Tibial nerve (tissue), 4 donors: ENCODE measurements around the gene CDKN1A. TPM values are rescaled to one million over a fixed set of nuclear protein-coding genes. Genes with fewer than 3 reads are reported as not detected.

Experiments
- DNase-seq, 2 donors: peaks; one replicate each; pipeline ENCODE4 v3.0.0-alpha.2; 2019; ENCODE audit warnings: low spot score in 2 of 2
- H3K27ac ChIP-seq, 4 donors: fragments of 200-600 bp; sonication (generic) in 3 of 4; one replicate each; pipeline ENCODE4 v1.5.1; 2017 to 2019; ENCODE audit warnings: mild to moderate bottlenecking in 1 of 4
- H3K27me3 ChIP-seq, 2 donors: fragments of 200-600 bp; sonication (generic) in 1 of 2; one replicate each; pipeline versions ENCODE4 v1.5.1 to v1.6.0; 2017 to 2019
- H3K36me3 ChIP-seq, 3 donors: fragments of 200-600 bp; sonication (generic); one replicate each; pipeline ENCODE4 v1.5.1; 2018 to 2019
- H3K4me1 ChIP-seq, 4 donors: fragments of 200-600 bp; sonication (generic) in 3 of 4; one replicate each; pipeline ENCODE4 v1.5.1; 2017 to 2019
- H3K4me3 ChIP-seq, 4 donors: fragments of 200-600 bp; sonication (generic) in 3 of 4; one replicate each; pipeline ENCODE4 v1.5.1; 2017 to 2019; ENCODE audit warnings: mild to moderate bottlenecking in 1 of 4, moderate library complexity in 1 of 4
- H3K9me3 ChIP-seq, 4 donors: fragments of 200-600 bp; sonication (generic) in 3 of 4; one replicate each; pipeline ENCODE4 v1.5.1; 2017 to 2019
- CTCF ChIP-seq, 5 experiments: fragments of 200-600 bp in 3 of 5; fragments of 450-650 bp in 2 of 5; sonication (generic) in 3 of 5; IDR thresholded peaks; one replicate each; pipeline ENCODE4 v1.5.1; 2016 to 2019; ENCODE audit warnings: antibody characterized with exemption in 5 of 5, mild to moderate bottlenecking in 3 of 5, moderate library complexity in 2 of 5
- EP300 ChIP-seq, 2 donors: sonication (generic); formaldehyde crosslinking; IDR thresholded peaks; one replicate each; pipeline ENCODE4 v1.6.1; 2017; ENCODE audit warnings: antibody characterized with exemption in 2 of 2, mild to moderate bottlenecking in 1 of 2
- POLR2A ChIP-seq, 2 donors: fragments of 450-650 bp; IDR thresholded peaks; one replicate each; pipeline ENCODE4 v1.6.1; 2017; ENCODE audit warnings: antibody characterized with exemption in 2 of 2, mild to moderate bottlenecking in 2 of 2, moderate library complexity in 2 of 2
- WGBS, 2 donors: methylation state at CpG; one replicate each; pipeline ENCODE4 v1.1.5; 2018; 5-methylcytosine and 5-hydroxymethylcytosine counted together
- total RNA-seq, 4 donors: library from RNA; depleted of rRNA; stranded (reverse); fragments of >200 nt; gene quantifications; one replicate each; pipeline ENCODE4 v1.1.0, GENCODE V29; 2016

The CDKN1A gene
- total RNA-seq, 4 donors from 2014 or later, result 112 to 142 (median 124) TPM

GRCh38 chr6:36634317-36635108, 44.0 kb upstream of the CDKN1A start:
- Histone ChIP-seq H3K36me3 (no peaks in the 10 kb centered on the region), H3K27ac (peak overlapping the region in 2 of 4 donors; percentile 25 to 30), H3K4me1 (peaks cover 0 to 18% (median 6%) of the 10 kb centered on the region in 4 donors), H3K9me3 (no peaks in the 10 kb centered on the region), H3K4me3 (no peak overlapping the region), H3K27me3 (no peaks in the 10 kb centered on the region)
- DNase-seq, result no peak
- WGBS, 2 donors, result 70 to 76% methylated on average over 16 of the region's 16 CpGs
- TF ChIP-seq EP300 (IDR thresholded peaks at IDR 0.05) (no peak), CTCF (IDR thresholded peaks at IDR 0.05) (no peak), POLR2A (IDR thresholded peaks at IDR 0.05) (no peak)

GRCh38 chr6:36636283-36636682, 42.2 kb upstream of the CDKN1A start:
- H3K9me3 ChIP-seq, result no peaks in the 10 kb centered on the region
- H3K4me1 ChIP-seq, result peaks cover 0 to 16% (median 6%) of the 10 kb centered on the region in 4 donors
- no peak for TF ChIP-seq EP300 (IDR thresholded peaks at IDR 0.05)
- no peak for TF ChIP-seq POLR2A (IDR thresholded peaks at IDR 0.05)
- TF ChIP-seq CTCF (IDR thresholded peaks at IDR 0.05), result no peak
- no peak for DNase-seq
- no peak overlapping the region for H3K27ac ChIP-seq
- H3K4me3 ChIP-seq, result no peak overlapping the region
- H3K27me3 ChIP-seq, result no peaks in the 10 kb centered on the region
- 45 to 48% methylated on average over 5 of the region's 5 CpGs for WGBS, 2 donors
- no peaks in the 10 kb centered on the region for H3K36me3 ChIP-seq

GRCh38 chr6:36636687-36637418, 41.7 kb upstream of the CDKN1A start:
- no peak for DNase-seq
- TF ChIP-seq CTCF (IDR thresholded peaks at IDR 0.05), result no peak
- no peak for TF ChIP-seq POLR2A (IDR thresholded peaks at IDR 0.05)
- no peak for TF ChIP-seq EP300 (IDR thresholded peaks at IDR 0.05)
- Histone ChIP-seq H3K27me3 (no peaks in the 10 kb centered on the region), H3K4me3 (no peak overlapping the region), H3K36me3 (no peaks in the 10 kb centered on the region), H3K9me3 (no peaks in the 10 kb centered on the region), H3K4me1 (peaks cover 0 to 16% (median 6%) of the 10 kb centered on the region in 4 donors), H3K27ac (no peak overlapping the region)
- 53 to 54% methylated on average over 10 to 12 of the region's 12 CpGs for WGBS, 2 donors

- no peaks in the 10 kb centered on the region for H3K27me3 ChIP-seq
- H3K4me3 ChIP-seq, result no peak overlapping the region
- WGBS, 2 donors, result 89 to 94% methylated on average over 3 of the region's 3 CpGs
- peaks cover 0 to 24% (median 13%) of the 10 kb centered on the region in 4 donors for H3K4me1 ChIP-seq
- H3K9me3 ChIP-seq, result no peaks in the 10 kb centered on the region
- no peaks in the 10 kb centered on the region for H3K36me3 ChIP-seq
- no peak overlapping the region for H3K27ac ChIP-seq
- TF ChIP-seq POLR2A (IDR thresholded peaks at IDR 0.05) (no peak), CTCF (IDR thresholded peaks at IDR 0.05) (no peak), EP300 (IDR thresholded peaks at IDR 0.05) (no peak)
- no peak for DNase-seq
These were observed 39.9 kb upstream of the CDKN1A start for GRCh38 chr6:36638579-36638978.
